ENCODE measurements around the gene TMC6.

- TF ChIP-seq CTCF (IDR thresholded peaks at IDR 0.05): no peak
- no peak for TF ChIP-seq POLR2A (IDR thresholded peaks at IDR 0.05)
Measured at GRCh38 chr17:78125138-78125913, 3.2 kb downstream of the TMC6 start.

All from vagina (tissue), 2 donors.